Pancreas (tissue), 10 donors: ENCODE measurements around the gene TTLL4. TPM values are rescaled to one million over a fixed set of nuclear protein-coding genes. Genes with fewer than 3 reads are reported as not detected.
A peak's percentile ranks its signal among the peaks of the same experiment; 100 is the strongest.

ENCODE experiments used
- ATAC-seq, 4 donors: fragments of 200-7000 bp; cut with Tn5 transposase; one replicate each; pipeline versions ENCODE4 v1.8.0 to v1.9.1; 2020; ENCODE audit warnings: mild to moderate bottlenecking in 4 of 4, moderate library complexity in 4 of 4
- DNase-seq, 6 donors: peaks; one replicate each; pipeline ENCODE4 v3.0.0-alpha.2; 2020
- FAIRE-seq: peaks from 2 replicates; lab custom pipeline; 2012; peaks lifted over from hg19 to GRCh38; lab: Jason Lieb, UNC
- H3K27ac ChIP-seq, 4 donors: fragments of 200-600 bp; sonication (generic); 1 replicate in 3 of 4; 2 replicates in 1 of 4; pipeline versions ENCODE4 v1.5.0 to v1.8.0; 2020
- H3K27me3 ChIP-seq, 4 donors: fragments of 200-600 bp; one replicate each; pipeline ENCODE4 v1.8.0; 2021
- H3K36me3 ChIP-seq, 3 donors: fragments of 200-600 bp; sonication (generic) in 1 of 3; one replicate each; pipeline versions ENCODE4 v1.5.0 to v1.8.0; 2020 to 2021
- H3K4me1 ChIP-seq, 3 donors: fragments of 200-600 bp; one replicate each; pipeline ENCODE4 v1.8.0; 2021
- H3K4me3 ChIP-seq, 4 donors: fragments of 200-600 bp; sonication (generic) in 2 of 4; one replicate each; pipeline versions ENCODE4 v1.5.0 to v1.8.0; 2020 to 2021
- H3K9me3 ChIP-seq, 4 donors: fragments of 200-600 bp; one replicate each; pipeline ENCODE4 v1.8.0; 2021
- WGBS, 2 donors: extraction: QIAGEN DNeasy Blood & Tissue Kit; methylation state at CpG; one replicate each; pipeline ENCODE4 v1.1.7; 2013; 5-methylcytosine and 5-hydroxymethylcytosine counted together
- intact Hi-C, 3 donors: fragments of 100-400 bp; cut with DNase I; formaldehyde crosslinking; loops; one replicate each; pipeline versions ENCODE4 v1.11.1 to v1.14.2; 2022
- polyA plus RNA-seq, 2 donors: library from polyadenylated mRNA; stranded (reverse); fragments of 200-250 nt; gene quantifications; one replicate each; pipeline ENCODE4 v1.2.3, GENCODE V29; 2013
- total RNA-seq, 6 donors: library from RNA; stranded (reverse); fragmentation: NEBNext Ultra II Directional in 4 of 6; extraction: Animal tissue kit (Norgen Biotek cat#: 25700) in 4 of 6; gene quantifications; one replicate each; pipeline versions ENCODE4 v1.2.1 to v1.2.4, GENCODE V29; 2021 to 2023
- TF ChIP-seq, protein P1 (sequence below), 4 donors: fragments of 200-600 bp; sonication (generic) in 3 of 4; IDR thresholded peaks; one replicate each; pipeline versions ENCODE4 v1.5.0 to v1.8.0; 2021; ENCODE audit warnings: antibody characterized with exemption in 4 of 4
- donor health status: healthy with polysubstance abuse.
- donor health status: DM: no; HTN: no; CAD: no; lungs with moderate emphysema.
- donor health status: DM: no; HTN: no; CAD: no.
- donor health status: control.
- donor health status: control.
- donor health status: Bipolar disorder and iron deficiency.
- donor health status: DM: yes; HTN: yes; CAD: no.
- donor health status: DM: no; HTN: no; CAD: no.
- donor health status: DM: no; HTN: no; CAD: no.
- donor health status: DM: yes; HTN: yes; CAD: no.

Gene TTLL4
- total and polyA plus RNA-seq, 8 donors: 12.0 to 25.3 (median 16.0) TPM

- WGBS, 2 donors: 73% methylated on average over 10 of the region's 10 CpGs
- no peaks in the 10 kb centered on the region for H3K9me3 ChIP-seq
- TF ChIP-seq, protein P1, sequence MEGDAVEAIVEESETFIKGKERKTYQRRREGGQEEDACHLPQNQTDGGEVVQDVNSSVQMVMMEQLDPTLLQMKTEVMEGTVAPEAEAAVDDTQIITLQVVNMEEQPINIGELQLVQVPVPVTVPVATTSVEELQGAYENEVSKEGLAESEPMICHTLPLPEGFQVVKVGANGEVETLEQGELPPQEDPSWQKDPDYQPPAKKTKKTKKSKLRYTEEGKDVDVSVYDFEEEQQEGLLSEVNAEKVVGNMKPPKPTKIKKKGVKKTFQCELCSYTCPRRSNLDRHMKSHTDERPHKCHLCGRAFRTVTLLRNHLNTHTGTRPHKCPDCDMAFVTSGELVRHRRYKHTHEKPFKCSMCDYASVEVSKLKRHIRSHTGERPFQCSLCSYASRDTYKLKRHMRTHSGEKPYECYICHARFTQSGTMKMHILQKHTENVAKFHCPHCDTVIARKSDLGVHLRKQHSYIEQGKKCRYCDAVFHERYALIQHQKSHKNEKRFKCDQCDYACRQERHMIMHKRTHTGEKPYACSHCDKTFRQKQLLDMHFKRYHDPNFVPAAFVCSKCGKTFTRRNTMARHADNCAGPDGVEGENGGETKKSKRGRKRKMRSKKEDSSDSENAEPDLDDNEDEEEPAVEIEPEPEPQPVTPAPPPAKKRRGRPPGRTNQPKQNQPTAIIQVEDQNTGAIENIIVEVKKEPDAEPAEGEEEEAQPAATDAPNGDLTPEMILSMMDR (IDR thresholded peaks at IDR 0.05): no peak
- ATAC-seq: peak; percentile 73 to 96 (median 84)
- H3K4me3 ChIP-seq: no peak overlapping the region
- peak overlapping the region in 3 of 4 donors; percentile 49 to 75 (median 74) for H3K27ac ChIP-seq
- peaks cover 0 to 36% (median 14%) of the 10 kb centered on the region in 3 donors for H3K36me3 ChIP-seq
- FAIRE-seq: no peak
- no peaks in the 10 kb centered on the region for H3K4me1 ChIP-seq
- H3K27me3 ChIP-seq: no peaks in the 10 kb centered on the region
- peak in 4 of 6 donors; percentile 42 to 62 (median 52) for DNase-seq
- intact Hi-C loops: no loop called here
Measured at GRCh38 chr2:218745559-218746469, 35.2 kb downstream of the TTLL4 start.

DNA sequence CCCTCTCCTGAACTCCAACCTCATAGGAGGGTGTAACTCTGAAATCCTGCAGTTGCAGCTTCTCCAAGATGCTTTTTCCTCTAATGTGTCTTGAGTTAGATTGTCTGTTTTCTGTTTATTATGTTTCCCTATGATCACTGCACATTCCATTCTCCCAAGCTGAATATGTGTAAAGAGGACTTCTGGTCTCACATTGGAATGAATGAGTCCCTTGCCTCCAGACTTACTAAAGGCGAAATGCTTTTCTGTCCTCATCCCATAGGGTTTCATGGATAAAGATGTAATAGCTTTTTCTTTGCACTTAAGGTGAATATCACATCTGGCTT lies 35.8 kb downstream of the TTLL4 start:
- intact Hi-C loops: no loop called here
- Histone ChIP-seq H3K9me3 (no peaks in the 10 kb centered on the region), H3K4me3 (no peak overlapping the region), H3K36me3 (peaks cover 0 to 36% (median 14%) of the 10 kb centered on the region in 3 donors), H3K4me1 (no peaks in the 10 kb centered on the region), H3K27me3 (no peaks in the 10 kb centered on the region), H3K27ac (peak overlapping the region in 2 of 4 donors; percentile 50 to 74)
- DNase-seq (no peak), ATAC-seq (no peak), FAIRE-seq (no peak)
- 93 to 100% methylated on average over 1 of the region's 1 CpG for WGBS, 2 donors
- TF ChIP-seq, protein P1 (IDR thresholded peaks at IDR 0.05): no peak

DNA sequence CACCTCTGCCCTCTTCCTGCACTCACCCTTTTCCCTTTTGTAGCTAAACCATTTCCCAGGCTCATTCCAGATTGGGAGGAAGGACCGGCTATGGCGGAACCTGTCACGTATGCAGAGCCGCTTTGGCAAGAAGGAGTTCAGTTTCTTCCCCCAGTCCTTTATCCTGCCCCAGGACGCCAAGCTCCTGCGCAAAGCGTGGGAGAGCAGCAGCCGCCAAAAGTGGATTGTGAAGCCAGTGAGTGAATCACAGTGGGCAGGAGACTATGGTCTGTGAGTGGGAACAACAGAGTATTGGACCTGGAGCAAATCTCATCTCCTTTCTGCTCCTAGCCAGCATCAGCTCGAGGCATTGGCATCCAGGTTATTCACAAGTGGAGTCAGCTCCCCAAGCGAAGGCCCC lies 36.3 kb downstream of the TTLL4 start:
- intact Hi-C loops: no loop called here
- Histone ChIP-seq H3K4me1 (no peaks in the 10 kb centered on the region), H3K27me3 (no peaks in the 10 kb centered on the region), H3K9me3 (no peaks in the 10 kb centered on the region), H3K36me3 (peaks cover 0 to 39% (median 14%) of the 10 kb centered on the region in 3 donors), H3K27ac (no peak overlapping the region), H3K4me3 (no peak overlapping the region)
- TF ChIP-seq, protein P1 (IDR thresholded peaks at IDR 0.05): no peak
- DNase-seq (no peak), ATAC-seq (no peak), FAIRE-seq (no peak)
- WGBS, 2 donors: 92 to 97% methylated on average over 10 of the region's 10 CpGs

DNA sequence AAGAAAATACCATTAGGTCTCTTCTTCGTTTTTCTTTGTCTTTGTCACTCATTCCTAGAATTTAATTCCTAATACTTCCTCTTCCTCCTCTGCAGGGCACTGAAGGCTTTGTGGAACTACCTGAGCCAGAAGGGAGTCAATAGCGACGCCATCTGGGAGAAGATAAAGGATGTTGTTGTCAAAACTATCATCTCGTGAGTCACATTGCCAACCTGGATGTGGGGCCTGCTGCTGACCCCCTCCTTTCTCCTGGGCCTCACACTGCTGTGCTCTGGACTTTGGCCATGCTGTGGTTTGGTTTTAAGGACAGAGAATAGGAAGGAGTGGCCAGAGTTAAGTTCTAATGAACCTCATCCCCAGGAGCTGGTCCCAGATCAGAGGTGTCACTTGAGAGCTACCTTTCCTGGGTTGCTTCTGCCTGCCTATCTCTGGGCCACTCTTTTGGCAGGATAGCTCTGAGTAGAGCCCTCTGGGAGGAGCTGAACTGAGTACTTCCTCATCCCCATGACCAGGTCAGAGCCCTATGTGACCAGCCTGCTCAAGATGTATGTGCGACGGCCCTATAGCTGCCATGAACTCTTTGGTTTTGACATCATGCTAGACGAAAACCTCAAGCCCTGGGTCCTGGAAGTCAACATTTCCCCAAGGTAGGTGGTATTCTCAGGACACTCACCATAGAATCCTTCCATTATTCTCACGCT lies 38.3 kb downstream of the TTLL4 start:
- FAIRE-seq: no peak
- no peaks in the 10 kb centered on the region for H3K4me1 ChIP-seq
- intact Hi-C loops: no loop called here
- ATAC-seq: no peak
- peaks cover 0 to 54% (median 28%) of the 10 kb centered on the region in 3 donors for H3K36me3 ChIP-seq
- TF ChIP-seq, protein P1 (IDR thresholded peaks at IDR 0.05): no peak
- H3K27ac ChIP-seq: no peak overlapping the region
- no peak overlapping the region for H3K4me3 ChIP-seq
- H3K9me3 ChIP-seq: no peaks in the 10 kb centered on the region
- H3K27me3 ChIP-seq: no peaks in the 10 kb centered on the region
- 87 to 95% methylated on average over 8 of the region's 8 CpGs for WGBS, 2 donors
- no peak for DNase-seq
